ENCODE data around the gene CRHR1. TPM values are rescaled to one million over a fixed set of nuclear protein-coding genes. Genes with fewer than 3 reads are reported as not detected.

Gene CRHR1
- polyA plus RNA-seq, 1 donor = not detected

- DNase-seq = no peak
These were observed 24.4 kb upstream of the CRHR1 start for GRCh38 chr17:45759761-45760160.

DNA sequence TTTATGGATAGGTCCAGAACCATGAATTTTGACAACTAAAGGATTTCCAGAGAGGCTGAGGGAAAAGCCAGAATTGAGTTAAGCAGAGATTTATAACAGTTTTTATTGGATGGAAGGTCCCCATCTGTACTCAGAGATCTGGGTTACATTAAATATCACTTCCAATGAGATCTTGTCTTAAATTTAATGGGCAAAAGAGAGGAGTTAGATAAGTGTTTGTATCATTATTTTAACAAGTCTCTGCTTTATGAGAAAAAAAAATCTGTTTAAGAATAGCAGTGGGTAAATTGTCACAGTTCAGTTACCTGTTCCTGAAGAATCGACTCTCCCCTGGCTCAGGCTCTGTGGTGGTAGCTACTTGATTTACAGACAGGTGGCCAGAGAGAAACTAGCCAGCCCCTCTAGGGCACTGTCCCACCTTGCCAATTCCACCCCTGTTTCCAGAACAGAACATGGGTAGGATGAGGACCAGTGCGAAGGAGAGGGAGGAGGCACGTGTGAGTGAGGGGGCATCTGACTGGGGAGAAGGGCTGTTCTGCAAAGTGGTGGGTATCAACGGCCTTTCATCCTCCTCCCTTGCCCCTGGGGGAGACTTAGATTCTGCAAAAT lies 22.1 kb upstream of the CRHR1 start:
- no peak for DNase-seq

DNA sequence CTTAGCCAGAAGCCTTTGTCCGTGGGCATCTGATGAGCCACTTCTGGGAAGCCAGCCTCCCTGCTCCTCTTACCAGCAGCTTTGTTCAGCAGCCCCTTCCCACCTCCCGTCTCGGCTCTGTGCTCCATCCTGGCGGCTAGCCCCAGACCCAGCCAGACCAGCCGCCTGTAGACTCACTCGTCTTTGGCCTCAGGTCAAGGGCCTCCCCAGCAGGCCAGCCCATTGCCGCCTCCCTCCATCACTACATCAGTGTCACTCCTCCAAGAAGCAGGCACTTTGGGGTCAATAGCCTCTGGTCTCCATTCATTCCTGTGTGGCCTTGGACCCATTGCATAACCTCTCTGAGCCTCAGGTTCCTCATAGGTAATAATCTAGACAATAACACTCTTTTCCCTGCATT lies 20.9 kb upstream of the CRHR1 start:
- DNase-seq = no peak

- no peak for DNase-seq
These were observed 19.6 kb upstream of the CRHR1 start for GRCh38 chr17:45764479-45764878.

- no peak for DNase-seq
These were observed 16.1 kb upstream of the CRHR1 start for GRCh38 chr17:45768000-45768399.

- no peak for DNase-seq
These were observed 13.4 kb upstream of the CRHR1 start for GRCh38 chr17:45770632-45771270.

DNA sequence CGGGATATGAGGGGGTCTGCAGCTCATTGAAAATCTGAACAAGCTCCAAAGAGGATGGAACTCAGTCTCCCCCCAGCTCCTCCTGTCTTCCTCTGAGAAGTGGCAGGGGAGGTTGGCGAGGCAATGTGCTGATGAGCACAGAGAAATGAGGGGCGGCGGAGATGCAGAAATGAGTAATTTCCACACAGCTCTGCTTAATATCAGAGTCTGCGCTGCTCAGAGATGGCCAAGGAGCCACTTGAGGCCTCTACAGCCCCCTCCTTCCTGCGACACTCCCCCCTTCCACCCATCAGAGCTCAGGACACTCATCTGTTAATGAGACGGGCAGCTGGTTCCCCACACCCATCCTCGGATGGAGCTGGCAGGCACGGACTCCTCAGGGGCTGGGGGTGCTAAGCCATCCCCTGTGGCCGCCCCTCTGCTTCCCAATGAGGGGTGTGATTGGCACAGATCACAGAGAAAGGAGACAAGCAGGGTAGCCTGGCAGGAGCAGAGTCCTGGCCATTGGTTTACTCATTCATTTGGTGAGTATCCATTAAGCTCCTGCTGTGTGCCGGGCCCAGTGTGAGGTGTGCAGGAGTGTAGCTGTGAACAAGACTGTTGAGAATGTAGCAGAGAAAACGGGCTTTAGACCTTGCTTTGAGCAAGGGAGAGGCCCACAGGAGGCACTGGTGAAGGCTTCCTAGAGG lies 12.7 kb upstream of the CRHR1 start:
- DNase-seq = no peak

DNA sequence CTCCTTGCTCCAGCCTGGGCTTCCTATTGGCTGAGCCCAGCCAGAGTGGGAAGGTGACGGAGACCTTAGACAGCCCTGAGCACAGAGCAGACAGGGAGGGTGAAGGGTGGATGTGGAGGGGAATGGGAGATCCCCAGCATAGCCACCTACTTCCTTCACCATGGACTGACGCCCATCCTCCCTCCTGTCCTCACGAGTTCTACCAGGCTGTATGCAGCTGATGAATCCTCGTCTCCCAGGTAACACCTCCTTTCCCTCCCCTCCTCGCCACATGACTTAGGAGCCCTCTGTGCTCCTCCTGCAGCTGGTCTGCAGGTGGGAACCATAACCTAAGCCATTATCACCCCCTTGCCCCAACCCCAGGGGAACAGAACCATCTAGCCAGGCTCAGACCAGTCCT lies 9.0 kb upstream of the CRHR1 start:
- DNase-seq = no peak

- DNase-seq = no peak
These were observed 8.5 kb upstream of the CRHR1 start for GRCh38 chr17:45775576-45776011.

GRCh38 chr17:45776896-45777295 lies 7.2 kb upstream of the CRHR1 start:
- DNase-seq = no peak

GRCh38 chr17:45777388-45777787 lies 6.7 kb upstream of the CRHR1 start:
- no peak for DNase-seq

- DNase-seq = no peak
These were observed 3.2 kb upstream of the CRHR1 start for GRCh38 chr17:45780921-45781320.

- no peak for DNase-seq
These were observed 1.1 kb upstream of the CRHR1 start for GRCh38 chr17:45782889-45783592.

- no peak for DNase-seq
These were observed 377 bp upstream of the CRHR1 start for GRCh38 chr17:45783593-45784292.

DNA sequence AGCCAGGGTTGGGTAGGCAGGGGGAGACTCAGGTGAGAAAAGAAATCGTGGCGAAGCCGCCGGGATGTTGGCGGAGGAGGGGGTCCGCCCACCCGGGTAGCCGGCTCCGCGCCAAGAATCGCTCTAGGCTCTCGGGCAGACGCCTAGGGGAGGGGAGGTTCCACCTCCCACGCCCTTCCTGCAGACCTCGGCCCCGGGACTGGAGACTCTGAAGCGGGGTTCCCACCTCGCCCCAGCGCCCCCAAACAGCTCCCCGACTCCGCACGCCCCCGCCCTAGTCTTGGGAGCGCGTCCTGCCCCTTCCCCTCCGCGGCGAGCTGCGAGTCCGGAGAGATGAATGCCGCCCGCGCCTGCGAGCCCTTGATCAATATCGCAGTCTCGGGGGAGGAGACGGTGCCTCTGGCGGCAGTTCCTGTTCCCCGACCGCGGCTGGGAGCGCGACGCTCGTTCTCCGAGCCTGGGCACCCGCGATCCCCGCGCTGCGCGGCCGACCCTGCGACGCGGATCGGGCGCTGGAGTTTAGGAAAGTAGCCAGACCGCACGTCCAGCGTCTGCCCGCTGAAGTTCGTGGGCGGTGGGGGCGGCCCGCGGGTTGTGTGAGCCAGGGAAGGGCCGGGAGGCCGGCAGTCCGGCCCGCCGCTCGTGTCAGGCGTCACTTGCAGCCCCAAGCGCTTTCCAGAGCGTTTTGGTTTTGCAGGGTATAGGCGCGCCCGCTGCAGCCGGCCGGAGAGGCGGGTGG lies 790 bp downstream of the CRHR1 start:
- DNase-seq = no peak

DNA sequence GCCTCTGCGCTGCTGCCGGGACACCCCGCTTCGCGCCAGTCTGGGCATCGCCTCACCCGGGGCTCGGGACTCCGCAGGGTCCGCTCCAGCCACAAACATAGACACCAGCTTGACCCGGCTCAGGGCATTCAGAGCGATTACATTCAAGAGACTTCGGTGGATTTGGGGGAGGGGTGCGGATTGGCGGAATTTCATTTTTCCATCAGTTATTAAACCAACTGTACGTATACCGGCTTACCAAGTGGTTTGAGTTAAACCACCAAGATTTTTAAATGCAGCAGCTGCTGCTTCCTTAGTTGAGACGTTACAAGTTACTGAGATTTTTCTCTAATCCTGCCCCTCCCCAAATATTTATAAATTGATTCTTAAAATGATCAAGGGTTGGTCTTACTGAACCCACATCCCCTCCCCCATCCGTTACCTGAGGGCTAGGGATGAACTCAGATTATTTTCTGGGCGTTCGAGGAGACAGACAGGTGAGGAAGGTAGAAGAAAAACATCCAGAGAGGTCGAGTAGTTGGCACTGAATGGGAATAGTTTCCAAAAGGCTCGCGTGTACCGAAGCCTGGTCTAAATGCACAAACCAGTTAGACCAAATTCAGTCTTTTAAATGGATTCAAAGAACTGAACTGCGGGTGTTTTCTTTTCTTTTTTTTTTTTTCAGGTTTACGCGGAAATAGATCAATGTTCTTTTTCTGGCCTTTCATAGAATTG lies 1.5 kb downstream of the CRHR1 start:
- DNase-seq = no peak

DNA sequence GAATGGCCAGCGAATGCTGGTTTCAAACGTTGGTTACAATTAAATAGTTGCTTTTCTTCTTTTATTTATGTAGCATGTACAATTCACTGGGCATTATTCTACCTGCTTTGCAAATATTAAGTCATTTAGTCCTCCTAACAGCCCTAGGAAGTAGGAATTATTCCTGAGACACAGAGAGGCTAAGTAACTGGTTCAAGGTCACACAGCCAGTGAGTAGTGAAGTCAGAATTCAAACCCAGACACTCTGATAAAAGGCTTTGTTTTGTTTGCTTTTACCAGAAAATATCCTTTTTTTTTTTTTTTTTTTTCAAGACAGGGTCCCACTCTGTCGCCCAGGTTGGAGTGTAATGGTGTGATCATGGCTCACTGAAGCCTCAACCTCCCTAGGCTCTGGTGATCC lies 2.2 kb downstream of the CRHR1 start:
- no peak for DNase-seq

DNA sequence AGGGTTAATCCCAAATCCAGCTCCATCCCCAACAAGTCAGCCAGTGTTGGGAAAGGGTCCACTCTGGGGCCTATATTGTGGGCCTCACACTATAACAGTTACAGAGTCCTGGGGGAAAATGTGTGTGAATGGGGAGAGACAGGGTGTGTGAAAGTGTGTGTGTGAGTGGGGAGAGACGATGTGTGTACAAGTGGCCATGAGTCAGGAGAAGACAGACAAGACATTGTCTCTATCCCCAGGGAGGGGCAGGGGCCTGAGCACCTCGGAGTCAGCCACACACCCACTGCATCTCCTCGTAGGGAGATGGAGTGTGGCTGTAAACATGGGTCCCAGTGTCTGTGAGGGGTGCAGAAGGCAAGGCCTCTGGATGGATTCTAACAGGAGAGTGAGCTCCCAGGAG lies 2.9 kb downstream of the CRHR1 start:
- no peak for DNase-seq

DNA sequence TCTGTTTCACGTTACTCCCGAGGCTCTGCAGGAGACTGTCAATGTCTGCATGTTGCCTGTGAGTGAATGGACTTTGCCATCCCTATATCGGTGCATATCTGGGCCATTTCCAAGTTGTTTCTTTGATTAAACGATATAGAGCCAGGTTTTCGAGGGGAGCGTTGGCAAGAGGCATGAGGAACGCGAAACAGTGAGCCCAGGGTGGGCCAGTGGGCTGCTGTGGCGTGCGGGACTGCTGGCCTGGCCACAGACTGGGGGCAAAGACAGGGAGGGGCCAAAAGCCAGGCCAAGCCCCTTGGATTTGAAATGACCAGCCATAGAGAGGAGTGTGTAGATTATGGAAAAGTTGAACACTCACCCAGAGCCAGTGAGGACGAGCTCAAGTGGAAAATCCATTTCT lies 3.5 kb downstream of the CRHR1 start:
- DNase-seq = no peak

DNA sequence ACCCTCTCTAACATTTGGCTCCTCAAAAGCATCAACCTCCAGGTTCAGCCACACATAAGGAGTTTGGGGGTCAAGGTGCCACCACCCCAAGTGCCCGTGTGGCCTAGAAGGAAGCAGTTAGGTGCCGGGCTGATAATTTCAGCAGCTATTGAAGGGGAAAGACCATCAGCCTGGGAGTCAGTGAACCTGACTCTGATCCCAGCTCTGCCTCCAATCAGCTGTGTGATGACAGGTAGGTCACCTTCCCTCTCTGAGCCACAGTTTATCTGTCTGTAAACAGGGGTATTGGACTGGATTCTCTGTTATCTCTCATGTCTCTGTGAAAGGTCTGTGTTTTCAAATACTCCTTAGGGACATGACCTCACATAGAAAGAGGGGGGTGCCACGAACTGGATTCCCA lies 3.9 kb downstream of the CRHR1 start:
- no peak for DNase-seq

DNA sequence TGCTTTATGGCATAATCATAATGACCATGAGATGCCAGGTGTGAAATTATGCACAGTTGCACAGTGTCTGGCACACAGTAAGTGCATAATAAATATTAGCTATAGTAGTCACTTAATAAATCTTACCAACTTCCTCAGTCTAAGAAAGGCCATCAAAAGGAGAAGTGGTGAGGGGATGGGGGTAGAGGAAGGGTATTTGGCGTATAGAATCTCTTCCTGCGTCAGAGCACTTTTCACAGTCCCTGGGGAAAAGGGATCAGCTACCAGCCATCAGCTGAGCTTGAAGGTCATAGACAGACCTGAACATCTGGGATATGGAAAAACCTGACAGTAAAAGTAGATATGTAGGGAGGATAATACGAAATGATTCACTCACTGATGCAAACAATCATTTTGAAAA lies 5.8 kb downstream of the CRHR1 start:
- DNase-seq = no peak

Data from hindlimb muscle (tissue), 1 donor.